ENCODE results near the gene ABHD17A. TPM values are rescaled to one million over a fixed set of nuclear protein-coding genes. Genes with fewer than 3 reads are reported as not detected.

Gene ABHD17A
- total RNA-seq, 2 experiments from 2014 or later, result 117 to 125 TPM

DNA sequence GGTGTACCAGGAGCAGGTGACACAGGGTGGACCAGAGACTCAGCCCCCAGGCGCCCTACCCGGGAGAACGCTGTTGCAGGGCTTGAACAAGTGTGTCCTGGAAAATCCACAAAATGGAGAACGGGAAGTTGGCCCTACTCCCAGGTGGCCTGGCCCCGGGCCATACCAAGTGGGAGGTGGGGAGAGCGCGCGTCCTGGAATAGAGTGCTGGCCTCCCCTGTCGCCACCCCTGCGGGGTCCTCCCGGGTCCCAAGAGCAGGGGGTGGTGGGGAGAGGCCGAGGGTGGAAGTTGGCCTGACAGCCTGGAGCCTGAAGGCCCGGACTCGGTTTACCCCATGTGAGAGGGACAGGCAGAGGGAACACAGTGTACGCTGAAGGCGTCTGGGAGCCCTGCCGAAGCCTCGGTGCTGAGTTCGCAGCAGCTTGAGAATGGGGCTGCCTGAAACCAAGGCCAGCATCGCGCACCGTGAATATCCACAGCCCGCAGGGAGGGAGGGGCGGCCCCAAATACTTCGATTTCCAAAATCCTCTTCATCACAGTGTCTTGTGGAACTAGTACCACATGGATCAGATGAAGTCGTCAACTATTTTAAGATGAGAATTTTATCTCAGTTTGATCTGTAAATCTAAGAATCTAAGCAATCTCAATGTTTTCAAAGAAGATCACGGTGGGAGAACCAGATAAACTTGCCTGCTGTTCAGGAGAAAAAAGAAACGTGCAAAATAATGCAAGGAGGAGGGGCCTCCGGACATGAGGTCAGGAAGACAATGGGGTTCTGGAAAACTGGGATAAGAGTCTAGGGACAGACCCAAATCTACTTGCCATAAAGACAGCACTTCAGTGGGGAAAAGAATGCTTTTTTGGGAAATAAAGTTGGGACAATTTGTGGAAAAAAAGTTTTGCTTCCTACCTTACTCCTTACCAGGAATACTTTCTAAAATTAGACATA lies 11.5 kb downstream of the ABHD17A start:
- POLR2A ChIA-PET, result interaction anchor here (0.6 kb wide), 1 partner anchor 117 kb away, joined by 8 read pairs; no protein-coding TSS in a partner anchor
- CTCF ChIA-PET, result interaction anchor here (0.7 to 3.3 kb wide), 4 partner anchors 14 to 72 kb away, joined by 3 to 19 read pairs (median 4); no protein-coding TSS in a partner anchor

DNA sequence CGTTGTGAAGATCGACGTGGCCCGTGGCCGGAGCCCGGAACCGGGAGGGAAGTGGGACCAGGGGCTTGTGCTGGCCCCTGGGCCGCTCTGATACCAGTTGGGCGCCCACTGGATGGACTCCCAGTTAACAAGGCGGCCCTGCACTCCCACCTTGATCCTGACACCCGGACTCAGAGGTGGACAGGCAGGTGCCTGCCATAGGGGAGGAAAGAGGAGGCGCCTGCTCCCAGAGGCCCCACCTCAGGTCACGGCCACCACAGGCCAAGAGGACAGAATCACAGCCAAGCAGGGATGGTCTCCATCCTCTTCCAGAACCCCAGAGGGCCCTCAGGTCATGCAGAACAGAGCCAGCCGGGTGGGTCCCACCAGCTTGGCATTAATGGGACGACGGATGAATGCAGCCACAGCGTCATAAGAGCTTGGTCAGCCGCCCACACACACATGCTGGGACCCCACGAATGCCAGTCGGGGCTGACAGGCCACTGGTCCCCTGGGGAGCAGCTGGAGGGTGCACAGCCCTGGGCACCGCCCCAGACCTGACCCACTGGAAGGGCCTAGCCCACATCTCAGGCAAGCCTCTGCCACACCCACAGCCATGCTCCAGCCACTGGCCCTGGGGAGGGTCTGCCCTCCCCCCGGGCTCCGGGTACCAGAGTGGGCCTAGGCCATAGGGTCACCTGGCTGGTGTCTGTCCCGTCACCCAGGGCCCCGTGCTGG lies 12.3 kb downstream of the ABHD17A start:
- ChIA-PET CTCF (no interaction called here), POLR2A (no interaction called here)

DNA sequence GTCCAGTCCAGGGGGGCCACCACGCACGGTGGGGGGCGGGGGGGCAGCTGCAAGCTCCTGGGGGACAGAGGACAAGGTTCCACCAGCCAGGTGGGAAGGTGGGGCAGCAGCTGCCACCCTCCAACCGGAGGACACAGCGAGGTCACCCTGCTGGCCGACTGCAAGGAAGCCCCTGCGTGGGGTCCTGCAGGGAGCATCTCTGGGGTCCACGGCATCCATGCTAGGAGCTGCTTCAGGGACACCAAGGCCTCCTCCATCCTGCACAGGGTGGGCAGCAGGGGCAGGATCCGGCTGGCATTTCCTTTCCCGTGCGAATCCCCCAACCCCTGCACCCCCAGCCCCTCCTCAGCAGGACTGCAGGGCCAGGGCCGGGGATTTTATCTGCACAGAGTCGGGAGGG lies 13.7 kb downstream of the ABHD17A start:
- POLR2A ChIA-PET, result no interaction called here
- CTCF ChIA-PET, result no interaction called here

DNA sequence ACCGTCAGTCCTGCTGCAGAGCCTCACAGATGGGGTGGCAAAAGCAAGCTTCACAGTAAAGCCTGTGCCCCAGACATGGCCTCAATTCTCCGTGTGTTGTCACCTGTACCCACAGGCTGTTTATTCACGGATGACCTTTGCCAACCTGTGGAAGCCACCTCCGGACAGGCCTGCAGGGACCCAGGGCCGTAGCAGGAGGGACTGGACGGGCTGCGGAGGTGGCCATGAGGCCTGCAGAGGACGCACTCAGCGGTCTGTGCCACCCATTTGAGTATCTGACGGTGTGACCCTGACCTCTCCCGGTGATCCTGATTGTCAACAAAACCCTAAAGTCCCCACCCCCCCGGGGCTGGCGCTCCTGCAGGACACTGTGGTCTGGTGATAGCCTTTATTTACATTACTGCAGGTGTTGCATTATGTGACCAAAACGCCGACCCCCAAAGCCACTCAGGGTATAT lies 14.1 kb downstream of the ABHD17A start:
- ChIA-PET CTCF (no interaction called here), POLR2A (no interaction called here)

DNA sequence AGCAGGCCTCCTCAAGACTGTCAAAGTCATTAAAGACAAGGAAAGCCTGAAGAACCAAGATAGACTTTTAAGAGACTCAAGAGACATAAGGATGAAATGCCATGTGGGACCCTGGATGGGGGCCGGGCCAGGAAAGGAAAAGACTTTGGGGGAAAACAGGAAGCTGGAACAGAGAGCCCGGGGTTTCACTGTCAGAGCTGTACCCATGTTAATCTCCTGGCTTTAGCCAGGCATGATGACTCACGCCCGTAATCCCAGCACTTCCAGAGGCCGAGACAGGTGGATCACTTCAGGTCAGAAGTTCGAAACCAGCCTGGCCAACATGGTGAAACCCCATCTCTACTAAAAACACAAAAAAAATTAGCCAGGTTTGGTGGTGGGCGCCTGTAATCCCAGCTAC lies 16.3 kb downstream of the ABHD17A start:
- ChIA-PET POLR2A (interaction anchor here (0.6 to 0.7 kb wide), 2 partner anchors 11 to 234 kb away, joined by 3 to 4 read pairs; no protein-coding TSS in a partner anchor), CTCF (interaction anchor here (1.1 kb wide), 1 partner anchor 29 kb away, joined by 4 read pairs; no protein-coding TSS in a partner anchor)

DNA sequence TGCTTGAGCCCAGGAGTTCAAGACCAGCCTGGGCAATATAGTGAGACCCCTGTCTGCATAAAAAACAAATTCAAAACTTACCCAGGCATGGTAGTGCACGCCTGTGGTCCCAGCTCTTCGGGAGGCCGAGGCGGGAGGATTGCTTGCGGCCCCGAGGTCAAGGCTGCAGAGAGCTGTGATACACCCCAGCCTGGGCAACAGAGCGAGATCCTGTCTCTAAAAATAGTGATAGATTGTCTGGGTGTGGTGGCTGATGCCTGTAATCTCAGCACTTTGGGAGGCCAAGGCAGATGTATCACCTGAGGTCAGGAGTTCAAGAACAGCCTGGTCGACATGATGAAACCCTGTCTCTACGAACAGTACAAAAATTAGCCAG lies 18.0 kb downstream of the ABHD17A start:
- ChIA-PET POLR2A (interaction anchor here (0.7 to 1.1 kb wide), 3 partner anchors 9 to 80 kb away, joined by 3 to 7 read pairs (median 4); no protein-coding TSS in a partner anchor), CTCF (interaction anchor here (1.3 kb wide), 1 partner anchor 9 kb away, joined by 3 read pairs; no protein-coding TSS in a partner anchor)

DNA sequence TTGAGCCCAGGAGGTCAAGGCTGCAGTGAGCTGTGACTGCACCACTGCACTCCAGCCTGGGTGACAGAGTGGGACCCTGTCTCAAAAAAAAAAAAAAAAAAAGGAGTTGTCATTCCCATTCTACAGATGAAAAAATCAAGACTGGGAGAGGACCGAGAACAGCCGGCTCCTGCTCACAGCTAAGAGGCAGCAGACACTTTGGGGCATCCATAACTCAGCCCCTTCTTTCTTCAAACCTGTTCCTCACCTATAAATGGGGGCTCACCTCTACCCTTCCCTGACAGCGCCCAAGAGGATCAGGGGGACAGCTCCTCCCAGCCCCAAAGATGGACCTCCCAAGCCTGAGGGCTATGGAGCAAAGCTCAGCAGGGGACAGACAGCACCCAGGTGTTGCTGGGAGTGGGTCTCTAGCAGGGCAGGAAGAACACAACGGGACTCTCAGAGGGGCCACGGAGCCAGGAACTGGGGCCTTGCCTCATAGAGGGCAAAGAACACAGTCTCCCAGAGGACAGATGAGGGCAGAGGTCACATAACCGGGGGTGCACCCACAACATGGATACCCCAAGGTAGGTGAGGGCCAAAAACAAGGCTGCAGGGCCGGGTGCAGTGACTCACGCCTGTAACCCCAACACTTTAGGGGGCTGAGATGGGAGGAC lies 18.5 kb downstream of the ABHD17A start:
- POLR2A ChIA-PET, result interaction anchor here (0.6 to 1.1 kb wide), 5 partner anchors 9 to 285 kb away, joined by 3 to 7 read pairs (median 3); no protein-coding TSS in a partner anchor
- CTCF ChIA-PET, result interaction anchor here (0.7 to 2.3 kb wide), 5 partner anchors 8 to 76 kb away, joined by 3 to 8 read pairs (median 3); no protein-coding TSS in a partner anchor

DNA sequence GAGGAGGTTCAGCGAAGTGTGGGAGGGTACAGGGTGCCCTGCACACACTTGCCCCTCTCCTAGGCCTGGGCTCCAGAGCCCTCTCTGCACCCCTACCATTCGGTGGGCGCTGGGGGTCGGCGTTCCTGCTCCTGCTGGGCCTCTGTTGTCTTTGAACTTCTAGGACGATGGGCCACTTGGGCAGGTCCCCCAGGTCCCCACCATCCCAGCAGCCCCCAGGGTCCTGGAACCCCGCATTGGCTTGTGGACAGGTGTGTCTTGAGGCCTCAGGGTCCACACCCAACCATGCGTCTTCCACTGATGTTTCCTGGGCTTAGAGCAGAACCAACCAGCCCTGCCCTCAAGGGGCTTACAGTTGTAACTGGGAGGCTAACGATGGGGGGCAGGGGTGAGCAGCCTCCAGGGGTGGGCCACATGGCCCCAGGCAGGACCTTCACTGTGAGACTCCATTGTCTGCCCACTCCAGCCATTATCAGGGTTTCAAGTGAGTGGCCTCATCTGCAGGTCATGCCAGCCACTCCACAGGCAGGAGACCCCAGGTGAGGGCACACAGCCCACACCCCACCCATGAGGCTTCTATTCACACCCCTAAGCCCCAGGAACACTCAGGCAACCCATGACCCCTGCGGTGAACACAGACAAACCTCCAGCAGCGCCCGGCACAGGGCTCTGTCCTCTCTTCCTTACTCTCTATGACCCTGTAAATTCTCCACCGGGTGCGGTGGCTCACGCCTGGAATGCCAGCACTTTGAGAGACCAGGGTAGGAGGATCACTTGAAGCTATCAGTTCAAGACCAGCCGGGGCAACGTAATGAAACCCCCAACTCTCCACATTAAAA lies 19.9 kb downstream of the ABHD17A start:
- ChIA-PET POLR2A (interaction anchor here (0.6 to 2.2 kb wide), 4 partner anchors 11 to 570 kb away, joined by 5 to 11 read pairs (median 8); no protein-coding TSS in a partner anchor), CTCF (interaction anchor here (0.7 to 2.3 kb wide), 11 partner anchors 10 to 218 kb away, joined by 3 to 12 read pairs (median 4); partner anchors contain the start of gene ABHD17A)

DNA sequence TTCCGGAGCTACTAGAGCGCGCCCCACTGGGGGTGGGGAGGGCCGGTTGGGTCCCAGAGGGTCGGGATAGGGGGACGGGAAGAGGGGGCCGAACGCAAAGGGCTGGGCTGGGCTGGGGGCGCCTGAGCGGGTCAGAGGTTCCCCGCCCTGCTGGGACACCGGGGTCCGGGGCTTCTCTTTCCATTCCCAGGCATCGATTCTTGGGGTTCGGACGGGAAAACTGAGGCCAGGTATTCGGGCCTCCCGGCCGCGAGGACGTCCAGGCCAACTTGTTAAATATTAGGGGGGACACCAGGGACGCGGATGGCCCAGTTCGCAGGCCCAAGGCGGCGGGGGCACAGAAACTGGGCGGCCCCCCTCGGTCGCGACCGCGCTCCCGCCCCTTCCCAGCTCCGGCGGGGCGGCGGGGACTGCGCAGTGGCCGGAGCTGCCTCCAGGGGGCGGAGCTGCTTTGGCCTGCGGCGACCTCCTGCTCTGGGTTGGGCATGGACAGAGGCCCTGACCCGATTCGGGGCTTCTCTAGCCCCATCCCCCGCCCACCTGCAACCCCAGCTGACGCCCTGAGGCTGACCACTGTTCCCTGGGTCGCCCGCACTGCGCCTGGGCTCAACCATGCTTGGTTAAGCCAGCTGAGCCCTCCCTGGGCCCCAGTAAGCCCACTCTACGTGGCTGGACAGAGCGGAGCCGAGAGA lies 20.7 kb downstream of the ABHD17A start:
- ChIA-PET CTCF (interaction anchor here (0.6 to 2.3 kb wide), 10 partner anchors 9 to 219 kb away, joined by 3 to 12 read pairs (median 4); partner anchors contain the start of gene ABHD17A), POLR2A (interaction anchor here (0.6 to 2.2 kb wide), 4 partner anchors 11 to 570 kb away, joined by 5 to 11 read pairs (median 8); no protein-coding TSS in a partner anchor)

DNA sequence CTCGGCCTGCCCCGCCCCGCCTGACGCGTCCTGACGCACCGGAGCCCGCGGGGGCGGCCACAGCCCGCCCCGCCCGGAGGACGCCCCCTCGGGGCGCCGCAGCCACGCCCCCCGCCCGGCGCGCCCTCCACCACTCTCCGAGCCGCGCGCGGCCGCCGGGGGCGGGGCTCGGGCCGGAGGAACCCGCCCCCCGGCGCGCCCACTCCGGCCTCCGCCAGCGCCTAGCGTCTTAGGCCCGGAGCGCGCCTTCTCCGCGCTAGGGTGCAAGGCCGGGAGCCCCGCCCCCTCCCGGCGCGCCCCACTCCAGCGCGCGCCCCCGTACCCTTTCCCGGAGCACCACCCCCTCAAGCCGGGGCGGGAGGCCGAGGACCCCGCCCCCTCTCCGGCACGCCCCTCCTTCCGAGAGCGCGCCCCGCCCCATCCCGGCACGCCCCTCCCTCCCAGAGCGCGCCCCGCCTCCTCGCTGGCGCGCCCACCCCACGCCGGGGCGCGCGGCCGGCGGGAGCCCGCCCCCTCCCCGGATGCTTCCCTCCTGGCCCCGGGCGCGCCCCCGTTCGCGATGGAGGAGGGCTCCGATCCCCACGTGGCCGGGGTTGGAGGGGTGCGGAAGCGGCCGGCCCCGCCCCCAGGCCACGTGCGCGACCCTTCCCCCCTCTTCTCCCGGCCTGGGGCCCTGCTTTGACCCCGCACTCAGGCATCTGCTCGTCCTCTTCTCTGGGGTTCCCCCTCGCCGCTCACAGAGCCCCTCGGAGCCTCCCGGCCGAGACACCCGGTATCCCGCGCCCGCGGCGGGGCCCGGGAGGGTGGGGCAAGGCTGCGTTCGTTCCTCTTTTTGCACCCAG lies 21.4 kb downstream of the ABHD17A start:
- POLR2A ChIA-PET, result interaction anchor here (1.0 to 2.2 kb wide), 3 partner anchors 12 to 34 kb away, joined by 7 to 11 read pairs (median 10); no protein-coding TSS in a partner anchor

DNA sequence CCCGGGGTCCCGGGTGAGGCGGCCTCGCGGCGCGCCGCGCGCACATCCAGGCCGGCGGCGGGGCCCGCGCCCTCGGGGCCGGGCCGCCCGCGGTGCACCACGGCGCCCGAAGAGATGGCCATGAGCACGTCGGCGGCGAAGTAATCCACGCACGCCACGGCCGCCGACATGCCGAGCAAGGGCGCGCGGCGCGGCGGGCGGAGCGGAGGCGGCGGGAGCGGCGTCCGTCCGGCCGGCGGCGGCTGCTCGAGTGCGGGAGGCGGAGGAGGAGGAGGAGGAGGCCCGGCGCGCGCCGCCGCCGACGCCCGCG lies 22.0 kb downstream of the ABHD17A start, which contains the start of gene KLF16:
Gene KLF16 (minus strand): TSS at position 252 of the 310 bp plus-strand sequence. CDS start 82 bp downstream, at position 170.
- POLR2A ChIA-PET, result no interaction called here
- CTCF ChIA-PET, result no interaction called here

More for the DNA sequence above, 21.4 kb downstream of the ABHD17A start:
- CTCF ChIA-PET, result interaction anchor here (0.6 to 2.3 kb wide), 9 partner anchors 8 to 220 kb away, joined by 3 to 12 read pairs (median 4); partner anchors contain the start of gene ABHD17A

DNA sequence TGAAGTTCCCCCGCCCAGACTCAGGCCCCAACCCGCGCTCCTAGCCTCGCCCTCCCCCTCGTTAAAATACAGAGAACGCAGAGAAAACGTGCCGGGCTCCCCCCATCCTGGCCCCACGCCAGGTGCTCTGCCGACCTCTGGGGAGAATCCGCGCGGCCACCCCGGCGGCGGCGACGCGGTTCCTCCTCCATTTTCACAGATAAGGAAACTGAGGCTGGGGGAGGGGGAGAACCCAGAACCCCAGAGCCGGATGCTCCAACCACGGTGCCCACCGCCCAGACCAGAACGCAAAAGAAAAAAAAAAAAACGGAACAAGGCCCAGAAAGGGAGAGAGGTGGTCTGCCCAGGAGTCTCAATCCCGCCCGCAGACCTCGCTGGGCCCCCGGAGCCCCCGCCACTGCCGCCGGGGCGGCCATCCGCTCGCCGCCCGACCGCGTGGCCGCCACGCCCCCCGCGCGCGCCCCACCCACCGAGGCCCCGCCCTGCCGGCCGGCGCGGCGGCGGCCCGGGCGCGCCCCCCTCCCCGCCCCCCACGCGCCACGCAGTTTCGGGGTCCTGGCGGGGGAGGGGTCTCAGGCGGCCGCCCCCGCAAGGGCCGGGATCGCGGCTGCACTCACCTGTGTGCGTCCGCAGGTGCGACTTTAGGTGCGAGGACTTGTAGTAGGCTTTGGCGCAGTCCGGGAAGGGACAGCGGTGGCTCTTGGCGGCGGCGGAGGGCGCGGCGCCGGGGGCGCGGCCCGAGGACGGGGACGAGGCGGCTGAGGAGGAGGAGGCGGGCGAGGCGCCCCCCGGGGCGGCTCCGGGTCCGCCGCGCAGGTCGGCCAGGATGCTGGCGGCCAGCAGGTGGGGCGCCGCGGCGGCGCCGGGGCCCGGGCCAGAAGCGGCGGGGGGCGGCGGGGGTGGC lies 22.6 kb downstream of the ABHD17A start:
- CTCF ChIA-PET, result no interaction called here
- POLR2A ChIA-PET, result no interaction called here

DNA sequence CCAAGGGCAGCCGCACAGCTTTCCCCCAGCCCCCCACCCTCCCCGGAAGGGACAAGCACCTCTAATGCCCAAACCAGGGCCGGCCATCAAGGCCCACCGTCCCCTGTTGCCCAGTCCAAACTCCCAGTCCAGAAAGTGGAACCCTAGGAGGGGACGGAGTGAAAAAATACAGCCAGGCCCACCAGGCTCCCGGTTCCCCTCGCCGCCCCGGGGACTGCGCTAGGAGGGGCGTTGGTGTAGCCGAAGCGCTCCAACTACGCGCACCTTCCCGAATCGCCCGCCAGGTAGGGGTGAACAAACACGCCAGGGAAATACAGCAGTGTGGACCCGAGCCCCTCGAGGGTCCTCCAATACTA lies 23.2 kb downstream of the ABHD17A start:
- POLR2A ChIA-PET, result no interaction called here

DNA sequence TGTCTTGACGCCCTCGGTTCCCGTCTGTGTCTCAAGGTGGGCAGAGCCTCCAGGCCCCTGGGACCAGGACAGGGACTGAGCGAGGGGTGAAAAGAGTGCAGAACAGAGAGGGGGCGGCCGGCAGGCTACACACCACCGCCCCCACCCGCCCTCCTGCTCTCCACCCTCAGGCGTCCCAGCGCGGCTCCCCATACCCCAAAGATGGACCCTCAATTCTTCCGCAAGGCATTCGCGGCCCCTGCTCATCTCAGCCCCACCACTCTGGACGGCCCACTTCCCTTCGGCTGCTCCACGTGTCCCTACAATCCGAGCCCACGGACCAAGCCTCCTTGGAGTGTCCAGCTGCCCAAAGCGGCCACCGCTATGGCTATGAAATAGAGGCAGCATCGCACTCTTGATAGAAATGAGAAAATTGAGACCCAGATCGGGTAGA lies 23.7 kb downstream of the ABHD17A start:
- CTCF ChIA-PET, result no interaction called here
- POLR2A ChIA-PET, result no interaction called here

More for the DNA sequence above, 23.2 kb downstream of the ABHD17A start:
- CTCF ChIA-PET, result no interaction called here

DNA sequence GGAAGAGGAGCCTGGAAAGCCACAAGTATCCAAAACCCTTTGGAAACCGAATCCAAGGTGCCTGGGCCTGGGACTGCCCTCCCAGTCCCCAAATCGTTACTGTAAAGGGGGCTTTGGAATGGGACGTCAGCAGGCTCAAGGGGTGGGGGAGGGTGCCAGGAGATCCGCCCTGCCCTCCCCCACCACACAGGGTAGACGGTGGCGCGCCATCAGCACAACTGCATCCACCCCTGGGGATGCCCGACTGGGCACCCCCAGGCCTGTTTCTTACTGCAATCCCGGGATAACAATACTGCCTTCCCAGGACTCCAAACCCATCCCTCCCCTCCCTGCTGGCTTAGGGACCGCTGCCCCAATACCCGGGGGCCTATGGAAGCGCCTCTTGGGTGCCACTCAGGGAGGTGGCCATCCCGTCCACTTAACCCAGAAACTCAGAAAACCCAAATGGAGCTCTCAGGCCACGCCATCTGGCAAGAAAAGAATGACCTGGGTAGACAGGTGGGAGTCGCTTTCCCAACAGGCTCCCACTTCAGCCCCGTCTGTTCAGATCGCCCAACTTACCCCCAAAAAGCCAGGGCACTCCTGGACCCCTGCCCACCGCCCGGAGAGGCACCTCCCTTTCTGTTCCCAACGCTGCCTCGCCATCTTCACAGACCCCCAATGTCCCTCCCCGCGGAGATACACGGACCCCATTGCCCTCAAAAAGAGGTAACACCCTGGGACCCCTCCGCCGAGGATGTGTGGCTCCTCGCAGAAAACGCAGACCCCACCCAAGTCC lies 24.3 kb downstream of the ABHD17A start:
- ChIA-PET POLR2A (no interaction called here), CTCF (interaction anchor here (1.2 kb wide), 1 partner anchor 12 kb away, joined by 4 read pairs; no protein-coding TSS in a partner anchor)

Data from activated CD8-positive, alpha-beta memory T cell treated with anti-CD3 and anti-CD28 coated beads for 36 hours (primary cell).